ENCODE results near the gene BRI3. TPM values are rescaled to one million over a fixed set of nuclear protein-coding genes. Genes with fewer than 3 reads are reported as not detected.

The BRI3 gene
- total and polyA plus RNA-seq, 2 of the 4 experiments (the other 2 are of a cell fraction) = 24.7 to 68.3 TPM

DNA sequence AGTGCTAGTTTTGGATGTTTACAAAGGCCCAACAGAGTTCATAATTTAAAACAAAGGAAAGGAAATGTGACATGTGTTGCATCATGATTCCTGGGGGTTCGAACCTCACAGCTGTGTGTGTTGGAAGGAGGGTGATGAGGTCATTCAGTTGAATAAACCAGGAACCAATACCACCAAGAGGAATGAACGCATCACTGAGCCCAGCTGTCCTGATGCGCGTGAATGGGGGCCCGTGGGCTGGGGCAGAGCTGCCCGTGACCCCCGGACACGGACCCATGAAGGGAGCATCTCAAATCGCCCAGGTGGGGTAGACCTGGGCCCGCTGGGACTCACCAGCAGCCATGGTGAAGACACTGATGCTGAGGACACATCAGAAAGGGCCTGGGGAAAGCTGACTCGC, 33.0 kb downstream of the BRI3 start:
- intact Hi-C loops (cut with micrococcal nuclease) (loop anchor here (5.0 kb wide), 1 partner anchor 83 kb away; no protein-coding TSS in a partner anchor), in situ Hi-C loops (cut with MboI; ENCODE audit: low sequenced_read_pairs) (loop anchor here (25.0 kb wide), 1 partner anchor 423 kb away; no protein-coding TSS in a partner anchor), dilution Hi-C loops (cut with HindIII; ENCODE audit: low sequenced_read_pairs, unreplicated experiment) (no loop called here)
- H4K91ac ChIP-seq (ENCODE audit: insufficient read depth, low read depth, low read length) = no peak overlapping the region
- peaks cover 0 to 9% of the 10 kb centered on the region in 2 experiments; a peak in 1 of 4 replicates for H3K79me1 ChIP-seq (ENCODE audit: low read depth in 1 of 2, low read length in 2 of 2)
- no peaks in the 10 kb centered on the region for H4K20me1 ChIP-seq (ENCODE audit: insufficient read depth, low read length)
- H2BK20ac ChIP-seq (ENCODE audit: low read depth, low read length) = no peak overlapping the region
- no peak overlapping the region for H2AK5ac ChIP-seq (ENCODE audit: low read depth, low read length)
- H3K18ac ChIP-seq (ENCODE audit: low read depth, low read length) = no peak overlapping the region
- no peak overlapping the region for H3K14ac ChIP-seq (replicated peaks; ENCODE audit: low read depth, low read length)
- ATAC-seq (ENCODE audit: low read depth) (0 out of 2 replicates have a peak, but pooled peaks have one; percentile 29), DNase-seq (peak; percentile 63)
- no TSS peak for BruUV-seq (replicated peaks)
- no peak overlapping the region for H4K8ac ChIP-seq (ENCODE audit: low read depth in 2 of 2, low read length in 2 of 2)
- no peak overlapping the region for H2BK15ac ChIP-seq (ENCODE audit: low read depth, low read length)
- WGBS, 2 experiments (ENCODE audit: extremely low coverage in 2 of 2, insufficient read length in 1 of 2) = 89% methylated on average over 9 of the region's 11 CpGs; no CpG with 5 or more reads in 1 of the 2 experiments
- H2BK120ac ChIP-seq (ENCODE audit: low read depth, low read length) = no peak overlapping the region
- H3K4me2 ChIP-seq (ENCODE audit: low read depth, low read length) = no peak overlapping the region
- H3K4me1 ChIP-seq (ENCODE audit: control insufficient read depth, insufficient read depth, low read length) = peaks cover 2% of the 10 kb centered on the region; the same call in 1 of the 2 replicates
- no peak overlapping the region for H2AFZ ChIP-seq (replicated peaks; ENCODE audit: low read length, poor library complexity)
- no peaks in the 10 kb centered on the region for H3K27me3 ChIP-seq (ENCODE audit: control insufficient read depth, insufficient read depth, low read length)
- peaks cover 7% of the 10 kb centered on the region for H3K9me1 ChIP-seq (ENCODE audit: insufficient read depth, low read length)
- CTCF ChIA-PET = interaction anchor here (0.9 kb wide), 1 partner anchor 66 kb away, joined by 5 read pairs; no protein-coding TSS in a partner anchor
- no peak overlapping the region for H3K23ac ChIP-seq (ENCODE audit: low read depth, low read length)
- H3K56ac ChIP-seq (ENCODE audit: extremely low read depth, insufficient read depth, low read length) = 0 out of 2 replicates have a peak overlapping the region, but pooled peaks have one; percentile 15
- POLR2A ChIA-PET (ENCODE audit: unreplicated experiment) = no interaction called here
- H2BK5ac ChIP-seq (ENCODE audit: low read depth, low read length, poor library complexity, severe bottlenecking) = no peak overlapping the region
- TF ChIP-seq CEBPB (IDR thresholded peaks at IDR 0.05; ENCODE audit: low read depth, low read length) = peak; percentile 47; the same call in 1 of the 2 replicates
- no peak for TF ChIP-seq NFE2L2 (IDR thresholded peaks at IDR 0.05; ENCODE audit: low read depth, low read length)
- no peaks in the 10 kb centered on the region for H3K9me3 ChIP-seq (ENCODE audit: control insufficient read depth, insufficient read depth, low read length)
- no peak overlapping the region for H3K9ac ChIP-seq (ENCODE audit: low read depth, low read length)
- no peak overlapping the region for H3K4ac ChIP-seq (ENCODE audit: low read depth, low read length)
- peaks cover 3% of the 10 kb centered on the region; the same call in 1 of the 2 replicates for H3K36me3 ChIP-seq (ENCODE audit: control insufficient read depth, insufficient read depth, low read length)
- no peak overlapping the region for H4K5ac ChIP-seq (ENCODE audit: low read depth, low read length)
- no peak overlapping the region for H3K27ac ChIP-seq (ENCODE audit: insufficient read depth, low read length)
- H2AK9ac ChIP-seq (replicated peaks; ENCODE audit: low read depth, low read length, poor library complexity) = no peak overlapping the region
- no peak overlapping the region for H3K4me3 ChIP-seq (ENCODE audit: insufficient read depth, low read depth, low read length)

Measured in IMR-90 (cell line).